HEK293T (cell line): ENCODE results near the gene DDAH1.
"Not testable (repeated sequence)": the region's sequence is repeated elsewhere in the genome, so short reads cannot be mapped to it uniquely, and the experiment has no call there.

Source experiments
- CTCF ChIA-PET: fragments of 350-600 bp; formaldehyde crosslinking; extraction: SDS; loops from one replicate; lab custom pipeline; 2021; ENCODE audit warnings: antibody characterized with exemption, inconsistent platforms; lab: Yijun Ruan, JAX
- POLR2A ChIA-PET: fragments of 350-600 bp; formaldehyde crosslinking; extraction: SDS; loops from one replicate; lab custom pipeline; 2020; ENCODE audit warnings: antibody characterized with exemption, inconsistent platforms; lab: Yijun Ruan, JAX
- DNase-seq: peaks from one replicate; pipeline ENCODE4 v3.0.0; 2012; ENCODE audit warnings: mixed read lengths; ENCODE audit errors: extremely low spot score
- ARNT ChIP-seq: fragments of 450-650 bp; IDR thresholded peaks from 2 replicates; pipeline ENCODE4 v1.6.1; 2017; ENCODE audit warnings: mild to moderate bottlenecking
- BHLHE40 ChIP-seq: fragments of 450-650 bp; IDR thresholded peaks from 2 replicates; pipeline ENCODE4 v1.6.1; 2016; ENCODE audit warnings: mild to moderate bottlenecking, moderate library complexity, borderline replicate concordance
- CTBP1 ChIP-seq: fragments of 450-650 bp; IDR thresholded peaks from 2 replicates; pipeline ENCODE4 v1.6.1; 2016; ENCODE audit warnings: borderline replicate concordance
- ELF4 ChIP-seq: fragments of 450-650 bp; IDR thresholded peaks from 2 replicates; pipeline ENCODE4 v1.6.1; 2017; ENCODE audit warnings: antibody characterized with exemption
- FOXA1 ChIP-seq: fragments of 450-650 bp; IDR thresholded peaks from 2 replicates; pipeline ENCODE4 v1.6.1; 2016; ENCODE audit warnings: mild to moderate bottlenecking
- FOXK2 ChIP-seq: fragments of 450-650 bp; IDR thresholded peaks from 2 replicates; pipeline ENCODE4 v1.6.1; 2016; ENCODE audit warnings: mild to moderate bottlenecking
- FOXM1 ChIP-seq: fragments of 450-650 bp; IDR thresholded peaks from 2 replicates; pipeline ENCODE4 v1.6.1; 2017; ENCODE audit warnings: mild to moderate bottlenecking, borderline replicate concordance
- HDGF ChIP-seq: fragments of 450-650 bp; IDR thresholded peaks from 2 replicates; pipeline ENCODE4 v1.6.1; 2017; ENCODE audit warnings: antibody characterized with exemption, borderline replicate concordance
- L3MBTL2 ChIP-seq: fragments of 450-650 bp; conservative IDR thresholded peaks from 2 replicates; pipeline ENCODE4 v1.6.1; 2016; ENCODE audit warnings: mild to moderate bottlenecking
- LEF1 ChIP-seq: fragments of 450-650 bp; IDR thresholded peaks from 2 replicates; pipeline ENCODE4 v1.6.1; 2017; ENCODE audit warnings: mild to moderate bottlenecking, borderline replicate concordance
- NFRKB ChIP-seq: fragments of 450-650 bp; IDR thresholded peaks from 2 replicates; pipeline ENCODE4 v1.6.1; 2016; ENCODE audit warnings: mild to moderate bottlenecking, moderate library complexity
- PKNOX1 ChIP-seq: fragments of 450-650 bp; IDR thresholded peaks from 2 replicates; pipeline ENCODE4 v1.6.1; 2016
- SP1 ChIP-seq: fragments of 450-650 bp; IDR thresholded peaks from 2 replicates; pipeline ENCODE4 v1.6.1; 2017
- SUZ12 ChIP-seq: fragments of 450-650 bp; IDR thresholded peaks from 2 replicates; pipeline ENCODE4 v1.6.1; 2016; ENCODE audit warnings: mild to moderate bottlenecking
- TARDBP ChIP-seq: fragments of 450-650 bp; IDR thresholded peaks from 2 replicates; pipeline ENCODE4 v1.6.1; 2016
- ZNF384 ChIP-seq: fragments of 450-650 bp; IDR thresholded peaks from 2 replicates; pipeline ENCODE4 v1.6.1; 2016

Gene DDAH1

GRCh38 chr1:85465099-85465785 lies at the start of gene DDAH1:
Gene DDAH1 (minus strand): TSS chr1:85465159. CDS start chr1:85465045, 114 bp downstream.
- TF ChIP-seq FOXA1 (no peak), PKNOX1 (no peak), HDGF (no peak), ZNF384 (no peak), L3MBTL2 (no peak; the same call in none of the 2 replicates), FOXK2 (no peak), SUZ12 (no peak), NFRKB (no peak), SP1 (no peak), ARNT (no peak), FOXM1 (no peak), TARDBP (no peak), CTBP1 (no peak), BHLHE40 (no peak), ELF4 (no peak), LEF1 (no peak)
- ChIA-PET CTCF (interaction anchor here (1.3 kb wide), 1 partner anchor 116 kb away, joined by 4 read pairs; no protein-coding TSS in a partner anchor), POLR2A (interaction anchor here (0.7 to 3.1 kb wide), 8 partner anchors 9 to 243 kb away, joined by 3 to 18 read pairs (median 4); partner anchors contain the start of genes CCN1 and ZNHIT6)
- peak; percentile 81 for DNase-seq

- CTCF ChIA-PET, DNase-seq, POLR2A ChIA-PET: not testable (repeated sequence)
Measured at GRCh38 chr1:85513998-85514397, 49.0 kb upstream of the DDAH1 start.

- CTCF ChIA-PET: no interaction called here
- TF ChIP-seq NFRKB (no peak), ELF4 (no peak), PKNOX1 (no peak), FOXM1 (no peak), FOXK2 (no peak), L3MBTL2 (no peak), SP1 (no peak), CTBP1 (no peak), ARNT (no peak), HDGF (no peak), SUZ12 (no peak), ZNF384 (no peak)
- POLR2A ChIA-PET: no interaction called here
- no peak for DNase-seq
Measured at GRCh38 chr1:85504417-85504816, 39.5 kb upstream of the DDAH1 start.

GRCh38 chr1:85502625-85503083 lies 37.7 kb upstream of the DDAH1 start:
- ChIA-PET CTCF (interaction anchor here (0.7 kb wide), 2 partner anchors 195 to 340 kb away, joined by 3 read pairs; no protein-coding TSS in a partner anchor), POLR2A (no interaction called here)
- peak; percentile 64 for DNase-seq
- no peak for TF ChIP-seq FOXM1
- no peak for TF ChIP-seq NFRKB
- TF ChIP-seq TARDBP: no peak
- TF ChIP-seq HDGF: no peak
- no peak for TF ChIP-seq FOXK2
- TF ChIP-seq PKNOX1: no peak
- TF ChIP-seq BHLHE40: no peak
- no peak for TF ChIP-seq SP1
- no peak for TF ChIP-seq ARNT
- TF ChIP-seq SUZ12: no peak
- TF ChIP-seq ZNF384: no peak
- TF ChIP-seq L3MBTL2: no peak
- no peak for TF ChIP-seq ELF4
- TF ChIP-seq FOXA1: no peak
- no peak for TF ChIP-seq CTBP1
- TF ChIP-seq LEF1: no peak

GRCh38 chr1:85502171-85502570 lies 37.2 kb upstream of the DDAH1 start:
- POLR2A ChIA-PET: no interaction called here
- CTCF ChIA-PET: interaction anchor here (0.7 kb wide), 2 partner anchors 194 to 341 kb away, joined by 3 read pairs; no protein-coding TSS in a partner anchor
- TF ChIP-seq ZNF384 (no peak), FOXM1 (no peak), L3MBTL2 (no peak), PKNOX1 (no peak), FOXK2 (no peak)
- no peak for DNase-seq

GRCh38 chr1:85501355-85501898 lies 36.5 kb upstream of the DDAH1 start:
- POLR2A ChIA-PET: no interaction called here
- no peak for DNase-seq
- no peak for TF ChIP-seq FOXA1
- no peak for TF ChIP-seq FOXM1
- TF ChIP-seq ARNT: no peak
- TF ChIP-seq SP1: no peak
- TF ChIP-seq ELF4: no peak
- no peak for TF ChIP-seq SUZ12
- TF ChIP-seq PKNOX1: no peak
- TF ChIP-seq FOXK2: no peak
- no peak for TF ChIP-seq NFRKB
- TF ChIP-seq L3MBTL2: no peak
- TF ChIP-seq CTBP1: no peak
- CTCF ChIA-PET: no interaction called here
